ENCODE results near the gene POLR1D. TPM values are rescaled to one million over a fixed set of nuclear protein-coding genes. Genes with fewer than 3 reads are reported as not detected.

POLR1D gene
- polyA plus RNA-seq, 1 donor (not counting 4 experiments of a cell fraction or from before 2014, with no cell fraction given): 235 TPM

DNA sequence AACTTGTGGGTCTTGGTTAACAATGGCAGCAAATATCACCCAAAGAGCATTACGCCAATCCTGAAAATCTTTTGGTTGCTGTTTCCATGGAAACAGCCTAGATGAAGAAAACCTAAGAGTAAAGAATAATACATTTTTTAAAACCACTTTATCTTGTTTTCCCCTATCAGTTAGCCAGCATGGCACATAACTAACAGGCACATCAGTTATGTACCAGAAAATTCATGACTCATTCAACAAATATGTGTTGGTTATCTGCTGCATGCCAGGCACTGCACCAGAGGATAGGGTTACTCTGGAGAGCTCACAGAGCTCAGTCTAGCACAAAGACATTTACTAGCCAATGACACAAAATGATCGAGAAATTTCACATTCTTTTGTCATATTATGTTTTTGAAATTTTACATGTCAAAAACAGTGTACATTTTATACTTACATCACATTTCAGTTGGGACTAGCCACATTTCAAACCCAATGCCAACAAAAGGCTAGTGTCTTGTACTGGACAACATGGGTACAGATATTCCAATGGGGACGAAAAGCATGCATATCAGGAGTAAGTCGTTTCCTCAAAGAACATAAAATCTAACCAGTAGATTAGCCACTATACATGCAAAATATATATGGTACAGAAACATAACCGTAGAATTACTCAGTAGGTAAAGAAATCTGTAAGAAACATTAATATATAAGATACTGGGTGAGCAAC, 21.7 kb upstream of the POLR1D start:
- peaks cover 2% of the 10 kb centered on the region for H4K20me1 ChIP-seq (ENCODE audit: control insufficient read depth, extremely low read depth, insufficient read depth, low read length)
- no peak overlapping the region for H3K9ac ChIP-seq (ENCODE audit: control insufficient read depth, extremely low read depth, insufficient read depth, low read length)
- H3K9me3 ChIP-seq (ENCODE audit: control insufficient read depth, low read depth, low read length): no peaks in the 10 kb centered on the region
- FAIRE-seq (peak; percentile 90), DNase-seq (ENCODE audit: low read depth, low spot score) (no peak)
- H3K9me1 ChIP-seq (ENCODE audit: control insufficient read depth, extremely low read depth, insufficient read depth, low read length): no peaks in the 10 kb centered on the region
- H3K79me2 ChIP-seq (ENCODE audit: control insufficient read depth, insufficient read depth, low read length): peaks cover 91% of the 10 kb centered on the region
- dilution Hi-C loops (cut with MboI; ENCODE audit: extremely low pct_ligation_motif_present, low sequenced_read_pairs): no loop called here
- no peak overlapping the region for H2AFZ ChIP-seq (ENCODE audit: control insufficient read depth, low read length)
- H3K27ac ChIP-seq (ENCODE audit: control insufficient read depth, insufficient read depth, low read length): peak overlapping the region; percentile 19
- peaks cover 18% of the 10 kb centered on the region for H3K4me1 ChIP-seq (ENCODE audit: control insufficient read depth, extremely low read depth, insufficient read depth, low read length)
- no peaks in the 10 kb centered on the region for H3K36me3 ChIP-seq (ENCODE audit: control insufficient read depth in 2 of 2, extremely low read depth in 1 of 2, insufficient read depth in 2 of 2, low read length in 2 of 2)
- no peak for TF ChIP-seq EZH2 (IDR thresholded peaks at IDR 0.05; ENCODE audit: low read length)
- TF ChIP-seq, protein P1, sequence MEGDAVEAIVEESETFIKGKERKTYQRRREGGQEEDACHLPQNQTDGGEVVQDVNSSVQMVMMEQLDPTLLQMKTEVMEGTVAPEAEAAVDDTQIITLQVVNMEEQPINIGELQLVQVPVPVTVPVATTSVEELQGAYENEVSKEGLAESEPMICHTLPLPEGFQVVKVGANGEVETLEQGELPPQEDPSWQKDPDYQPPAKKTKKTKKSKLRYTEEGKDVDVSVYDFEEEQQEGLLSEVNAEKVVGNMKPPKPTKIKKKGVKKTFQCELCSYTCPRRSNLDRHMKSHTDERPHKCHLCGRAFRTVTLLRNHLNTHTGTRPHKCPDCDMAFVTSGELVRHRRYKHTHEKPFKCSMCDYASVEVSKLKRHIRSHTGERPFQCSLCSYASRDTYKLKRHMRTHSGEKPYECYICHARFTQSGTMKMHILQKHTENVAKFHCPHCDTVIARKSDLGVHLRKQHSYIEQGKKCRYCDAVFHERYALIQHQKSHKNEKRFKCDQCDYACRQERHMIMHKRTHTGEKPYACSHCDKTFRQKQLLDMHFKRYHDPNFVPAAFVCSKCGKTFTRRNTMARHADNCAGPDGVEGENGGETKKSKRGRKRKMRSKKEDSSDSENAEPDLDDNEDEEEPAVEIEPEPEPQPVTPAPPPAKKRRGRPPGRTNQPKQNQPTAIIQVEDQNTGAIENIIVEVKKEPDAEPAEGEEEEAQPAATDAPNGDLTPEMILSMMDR (optimal IDR thresholded peaks at IDR 0.05 in 1 of 3, IDR thresholded peaks at IDR 0.05 in 1 of 3, conservative IDR thresholded peaks at IDR 0.05 in 1 of 3; ENCODE audit: extremely low read depth in 1 of 3, insufficient read depth in 2 of 3, low read length in 3 of 3): no peak
- H3K4me3 ChIP-seq (ENCODE audit: control insufficient read depth in 2 of 3, extremely low read depth in 1 of 3, insufficient read depth in 2 of 3, low read depth in 1 of 3, low read length in 3 of 3): peak overlapping the region in 1 of 3 experiments; percentile 33
- no peaks in the 10 kb centered on the region for H3K27me3 ChIP-seq (ENCODE audit: control insufficient read depth, extremely low read depth, insufficient read depth, low read length)
- H3K4me2 ChIP-seq (ENCODE audit: control insufficient read depth, extremely low read depth, insufficient read depth, low read depth, low read length): peak overlapping the region; percentile 35

DNA sequence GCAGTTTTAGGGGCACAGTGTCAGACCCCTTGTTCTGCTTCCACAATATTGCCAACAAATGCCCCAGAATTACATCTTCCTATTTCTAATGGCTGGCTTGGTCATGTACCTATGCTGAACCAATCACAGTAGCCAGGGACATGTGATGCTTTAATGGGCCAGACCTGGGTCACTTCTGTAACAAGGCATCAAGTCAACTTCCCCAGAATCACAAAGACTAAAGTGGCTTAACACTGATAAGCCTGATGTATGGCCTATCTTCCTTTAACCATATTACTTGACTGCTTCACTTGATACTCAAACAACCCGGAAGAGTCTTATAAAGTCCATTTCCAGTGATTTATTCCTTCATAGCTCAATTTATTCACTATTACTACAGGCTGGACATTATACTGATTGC, 21.0 kb upstream of the POLR1D start:
- Histone ChIP-seq H3K4me2 (ENCODE audit: control insufficient read depth, extremely low read depth, insufficient read depth, low read depth, low read length) (no peak overlapping the region), H3K27me3 (ENCODE audit: control insufficient read depth, extremely low read depth, insufficient read depth, low read length) (no peaks in the 10 kb centered on the region), H3K79me2 (ENCODE audit: control insufficient read depth, insufficient read depth, low read length) (peaks cover 91% of the 10 kb centered on the region), H3K4me3 (ENCODE audit: control insufficient read depth in 2 of 3, extremely low read depth in 1 of 3, insufficient read depth in 2 of 3, low read depth in 1 of 3, low read length in 3 of 3) (no peak overlapping the region), H3K9me3 (ENCODE audit: control insufficient read depth, low read depth, low read length) (no peaks in the 10 kb centered on the region), H2AFZ (ENCODE audit: control insufficient read depth, low read length) (no peak overlapping the region), H3K9ac (ENCODE audit: control insufficient read depth, extremely low read depth, insufficient read depth, low read length) (no peak overlapping the region), H4K20me1 (ENCODE audit: control insufficient read depth, extremely low read depth, insufficient read depth, low read length) (peaks cover 2% of the 10 kb centered on the region), H3K36me3 (ENCODE audit: control insufficient read depth in 2 of 2, extremely low read depth in 1 of 2, insufficient read depth in 2 of 2, low read length in 2 of 2) (no peaks in the 10 kb centered on the region), H3K27ac (ENCODE audit: control insufficient read depth, insufficient read depth, low read length) (no peak overlapping the region), H3K4me1 (ENCODE audit: control insufficient read depth, extremely low read depth, insufficient read depth, low read length) (peaks cover 18% of the 10 kb centered on the region), H3K9me1 (ENCODE audit: control insufficient read depth, extremely low read depth, insufficient read depth, low read length) (no peaks in the 10 kb centered on the region)
- no peak for FAIRE-seq
- DNase-seq (ENCODE audit: low read depth, low spot score): no peak
- dilution Hi-C loops (cut with MboI; ENCODE audit: extremely low pct_ligation_motif_present, low sequenced_read_pairs): no loop called here
- TF ChIP-seq, protein P1 (optimal IDR thresholded peaks at IDR 0.05 in 1 of 3, IDR thresholded peaks at IDR 0.05 in 1 of 3, conservative IDR thresholded peaks at IDR 0.05 in 1 of 3; ENCODE audit: extremely low read depth in 1 of 3, insufficient read depth in 2 of 3, low read length in 3 of 3): no peak
- TF ChIP-seq EZH2 (IDR thresholded peaks at IDR 0.05; ENCODE audit: low read length): no peak
